Sigmoid colon (tissue), 4 donors: ENCODE data around the gene GFM1.

Experiments
- EP300 ChIP-seq, 4 donors: sonication (generic); formaldehyde crosslinking; IDR thresholded peaks; one replicate each; pipeline ENCODE4 v1.6.1; 2017; ENCODE audit warnings: antibody characterized with exemption in 4 of 4
- POLR2A ChIP-seq, 2 donors: fragments of 450-650 bp; IDR thresholded peaks; one replicate each; pipeline ENCODE4 v1.6.1; 2016; ENCODE audit warnings: antibody characterized with exemption in 2 of 2, mild to moderate bottlenecking in 2 of 2, moderate library complexity in 2 of 2
- TF ChIP-seq, protein P1 (sequence below), 4 experiments: fragments of 450-650 bp in 3 of 4; fragments of 200-600 bp in 1 of 4; IDR thresholded peaks; one replicate each; pipeline ENCODE4 v1.5.1; 2016 to 2019; ENCODE audit warnings: antibody characterized with exemption in 4 of 4, mild to moderate bottlenecking in 3 of 4, moderate library complexity in 2 of 4

DNA sequence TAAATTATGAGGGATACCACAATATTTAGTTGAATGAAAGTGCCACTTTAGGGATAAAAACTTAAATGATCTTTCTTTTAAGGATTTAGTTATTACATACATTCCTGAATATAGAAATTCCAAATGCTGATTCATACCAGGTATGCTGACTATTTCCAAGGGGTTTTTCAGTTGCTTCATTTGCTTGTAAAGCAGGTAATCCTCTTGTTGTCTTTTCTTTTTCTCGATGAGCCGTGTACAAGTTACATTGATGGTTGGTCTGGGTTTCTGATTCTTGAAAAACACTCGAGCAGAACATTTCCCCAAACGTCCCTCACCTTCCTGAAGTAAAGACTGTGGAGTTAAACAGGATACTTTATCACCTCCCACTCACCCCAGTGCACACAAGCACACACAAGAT, 66.3 kb downstream of the GFM1 start:
- TF ChIP-seq POLR2A (IDR thresholded peaks at IDR 0.05) (no peak), EP300 (IDR thresholded peaks at IDR 0.05) (no peak)
- TF ChIP-seq, protein P1, sequence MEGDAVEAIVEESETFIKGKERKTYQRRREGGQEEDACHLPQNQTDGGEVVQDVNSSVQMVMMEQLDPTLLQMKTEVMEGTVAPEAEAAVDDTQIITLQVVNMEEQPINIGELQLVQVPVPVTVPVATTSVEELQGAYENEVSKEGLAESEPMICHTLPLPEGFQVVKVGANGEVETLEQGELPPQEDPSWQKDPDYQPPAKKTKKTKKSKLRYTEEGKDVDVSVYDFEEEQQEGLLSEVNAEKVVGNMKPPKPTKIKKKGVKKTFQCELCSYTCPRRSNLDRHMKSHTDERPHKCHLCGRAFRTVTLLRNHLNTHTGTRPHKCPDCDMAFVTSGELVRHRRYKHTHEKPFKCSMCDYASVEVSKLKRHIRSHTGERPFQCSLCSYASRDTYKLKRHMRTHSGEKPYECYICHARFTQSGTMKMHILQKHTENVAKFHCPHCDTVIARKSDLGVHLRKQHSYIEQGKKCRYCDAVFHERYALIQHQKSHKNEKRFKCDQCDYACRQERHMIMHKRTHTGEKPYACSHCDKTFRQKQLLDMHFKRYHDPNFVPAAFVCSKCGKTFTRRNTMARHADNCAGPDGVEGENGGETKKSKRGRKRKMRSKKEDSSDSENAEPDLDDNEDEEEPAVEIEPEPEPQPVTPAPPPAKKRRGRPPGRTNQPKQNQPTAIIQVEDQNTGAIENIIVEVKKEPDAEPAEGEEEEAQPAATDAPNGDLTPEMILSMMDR (IDR thresholded peaks at IDR 0.05) = no peak
